HG02678 (cell line): Measurements from ENCODE around the gene PZP.
"Not testable (repeated sequence)": the region's sequence is repeated elsewhere in the genome, so short reads cannot be mapped to it uniquely, and the experiment has no call there.

ENCODE experiments used
- ATAC-seq: cut with Tn5 transposase; IDR thresholded peaks from one replicate; pipeline ENCODE4 v1.9.1; 2021; ENCODE audit warnings: mild to moderate bottlenecking, moderate library complexity; ENCODE audit not compliant: unreplicated experiment

The PZP gene

DNA sequence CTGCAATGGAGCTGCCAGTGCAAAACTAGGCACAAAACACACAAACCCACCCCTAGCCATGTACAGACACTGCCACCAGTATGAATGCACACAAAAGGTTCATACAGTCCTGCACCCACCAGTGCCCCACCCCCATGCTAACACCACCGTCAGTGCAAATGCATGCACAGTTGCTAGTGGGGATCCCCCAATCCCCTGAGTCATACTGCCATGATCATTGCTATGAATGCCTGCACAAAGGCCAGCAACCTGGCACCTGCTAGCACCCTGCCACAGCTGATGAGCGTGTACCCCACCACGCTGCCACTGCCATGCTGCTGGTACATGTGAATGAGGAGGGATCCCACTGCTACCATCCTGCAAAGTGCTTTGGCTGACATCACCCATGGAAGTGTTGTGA, 23.9 kb downstream of the PZP start:
- no peak for ATAC-seq

DNA sequence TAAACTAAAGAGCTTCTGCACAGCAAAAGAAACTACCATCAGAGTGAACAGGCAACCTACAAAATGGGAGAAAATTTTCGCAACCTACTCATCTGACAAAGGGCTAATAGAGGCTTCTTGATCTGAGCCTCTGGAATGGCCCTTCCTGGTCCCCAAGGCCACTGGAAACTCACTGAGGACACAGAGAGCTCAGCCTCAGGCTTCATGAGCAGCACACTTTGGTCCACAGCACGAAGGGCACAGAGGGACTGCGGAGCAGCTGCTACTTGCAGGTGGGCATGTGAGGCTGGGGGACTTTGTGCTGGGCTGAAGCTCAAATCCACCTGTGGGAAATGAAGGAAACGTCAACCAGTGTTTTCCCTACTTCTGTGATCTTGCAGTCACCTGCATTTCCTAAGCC, 27.4 kb downstream of the PZP start:
- ATAC-seq: no peak

DNA sequence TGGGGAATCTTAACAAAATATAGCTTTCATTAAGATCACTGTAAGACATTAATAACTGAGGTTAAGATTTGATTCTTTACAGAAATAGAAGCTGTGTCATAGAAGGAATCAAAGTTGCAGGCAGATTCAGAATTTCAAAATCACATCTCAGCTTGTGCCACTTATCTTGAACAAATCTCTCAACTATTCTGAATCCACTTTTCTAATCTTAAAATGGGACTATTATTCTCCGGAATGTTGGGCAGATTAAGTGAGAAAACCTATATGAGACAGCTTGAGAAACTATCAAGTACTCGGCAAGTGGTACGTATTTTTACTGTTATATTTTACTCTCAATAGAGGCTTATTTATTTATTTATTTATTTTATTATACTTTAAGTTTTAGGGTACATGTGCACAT, 28.4 kb downstream of the PZP start:
- no peak for ATAC-seq

DNA sequence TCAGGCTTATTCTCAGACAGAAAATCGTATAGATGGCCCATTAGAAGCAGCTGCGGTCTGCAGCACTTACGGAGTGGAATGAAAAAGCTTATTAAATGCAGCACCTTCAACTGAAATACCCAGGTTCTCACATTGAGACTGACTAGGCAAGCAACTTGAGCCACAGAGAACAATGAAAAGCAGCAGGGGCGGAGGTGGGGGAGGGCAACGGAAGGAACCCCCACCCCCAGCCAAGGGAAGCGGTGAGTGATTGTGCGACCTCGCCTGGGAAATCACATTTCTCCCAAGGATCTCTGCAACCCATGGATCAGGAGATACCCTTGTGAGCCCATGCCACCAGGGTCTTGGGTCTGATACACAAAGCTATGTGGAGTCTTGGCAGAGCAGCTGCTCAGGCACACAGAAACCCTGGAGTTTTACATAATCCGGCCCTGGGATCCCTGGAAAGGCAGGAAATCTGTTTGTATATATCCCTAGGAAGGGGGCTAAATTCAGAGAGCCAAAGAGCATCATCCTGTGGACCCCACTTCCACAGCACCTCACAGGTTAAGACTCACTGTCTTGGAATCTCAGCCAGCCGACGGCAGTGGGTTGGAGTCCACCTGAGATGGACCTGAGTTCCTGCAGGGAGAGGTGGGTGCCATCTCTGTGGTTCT, 38.1 kb downstream of the PZP start:
- ATAC-seq: no peak

DNA sequence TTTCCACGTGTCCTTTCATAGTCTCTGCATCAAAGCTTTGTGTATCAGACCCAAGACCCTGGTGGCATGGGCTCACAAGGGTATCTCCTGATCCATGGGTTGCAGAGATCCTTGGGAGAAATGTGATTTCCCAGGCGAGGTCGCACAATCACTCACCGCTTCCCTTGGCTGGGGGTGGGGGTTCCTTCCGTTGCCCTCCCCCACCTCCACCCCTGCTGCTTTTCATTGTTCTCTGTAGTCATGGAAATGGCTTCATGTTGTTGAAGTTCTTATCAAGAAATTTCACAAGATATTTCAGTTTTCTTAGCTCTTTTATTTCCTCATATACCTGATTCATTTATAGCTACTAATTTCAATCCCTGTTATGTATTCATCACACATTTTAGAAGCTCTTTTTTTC, 40.9 kb downstream of the PZP start:
- not testable (repeated sequence) for ATAC-seq

DNA sequence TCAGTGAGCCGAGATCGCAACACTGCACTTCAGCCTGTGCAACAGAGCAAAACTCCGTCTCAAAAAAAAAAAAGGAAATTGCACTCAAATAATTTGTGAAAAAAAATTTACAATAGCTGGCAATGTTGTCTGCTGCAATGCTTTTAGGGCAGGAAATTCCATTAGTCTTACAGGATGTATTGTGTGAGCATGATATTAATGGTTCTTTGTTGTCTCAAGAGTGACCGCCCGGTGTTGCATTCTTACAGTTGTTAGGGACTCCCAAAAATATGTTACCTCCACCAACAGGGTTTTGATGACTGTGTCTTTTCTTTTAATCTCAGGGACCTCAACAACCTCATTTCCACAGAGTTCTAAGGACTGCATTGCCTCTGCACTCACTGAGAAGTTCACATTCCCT, 44.8 kb downstream of the PZP start:
- ATAC-seq: no peak

DNA sequence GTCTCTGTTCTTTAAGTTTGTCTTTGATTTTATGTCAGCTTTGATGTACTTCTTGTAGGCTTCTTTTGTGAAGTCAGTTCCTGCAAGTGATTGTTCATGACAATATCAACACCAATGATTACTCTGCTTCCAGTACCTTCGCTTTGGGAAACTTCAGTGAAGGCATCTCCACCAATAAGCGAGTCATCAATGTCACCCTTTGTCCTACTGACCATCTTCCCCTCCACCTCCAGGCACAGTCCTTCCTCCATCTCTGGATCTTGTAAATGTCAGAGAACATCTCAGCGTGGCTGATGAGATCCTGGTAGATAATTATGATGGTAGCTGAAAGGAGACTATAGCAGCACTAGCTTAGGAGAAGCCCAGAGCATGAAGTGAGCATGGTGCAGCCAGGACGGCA, 52.1 kb downstream of the PZP start:
- no peak for ATAC-seq

DNA sequence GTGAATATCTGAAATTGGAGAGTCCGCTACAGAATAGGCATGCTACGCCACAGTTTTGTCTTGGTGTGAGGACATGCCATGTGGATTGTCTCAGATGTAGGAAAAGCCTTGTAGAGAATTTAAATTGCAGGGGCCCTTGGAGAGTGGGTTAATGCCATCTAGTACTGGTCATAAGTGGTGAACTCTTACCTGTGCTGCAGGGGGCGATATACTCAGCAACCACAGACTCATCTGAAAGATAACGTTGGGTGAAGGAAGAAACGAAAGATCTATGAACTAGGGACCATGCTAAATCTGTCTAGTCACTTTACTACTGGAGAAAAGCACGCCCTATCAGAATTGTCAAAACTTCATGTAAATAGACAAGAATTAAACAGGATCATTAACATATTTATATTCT, 58.8 kb downstream of the PZP start:
- no peak for ATAC-seq

DNA sequence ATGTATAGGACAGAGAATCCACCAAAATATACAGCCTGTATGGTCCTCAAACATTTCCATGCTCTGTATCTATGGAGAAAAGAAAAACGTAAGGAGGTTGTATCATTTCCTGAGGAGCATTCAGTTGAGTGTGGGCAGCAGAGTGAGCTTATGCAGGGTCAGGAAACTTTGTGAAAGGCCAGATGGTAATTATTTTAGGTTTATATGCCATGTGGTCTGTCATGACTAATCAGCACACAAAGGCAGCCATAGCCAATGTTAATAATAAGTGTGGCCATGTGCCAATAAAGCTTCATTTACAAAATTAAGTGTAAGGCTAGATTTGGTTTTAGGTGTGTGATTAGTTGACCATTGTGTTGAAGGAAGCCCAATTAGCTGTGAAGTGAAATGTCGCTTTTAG, 59.3 kb downstream of the PZP start:
- no peak for ATAC-seq

DNA sequence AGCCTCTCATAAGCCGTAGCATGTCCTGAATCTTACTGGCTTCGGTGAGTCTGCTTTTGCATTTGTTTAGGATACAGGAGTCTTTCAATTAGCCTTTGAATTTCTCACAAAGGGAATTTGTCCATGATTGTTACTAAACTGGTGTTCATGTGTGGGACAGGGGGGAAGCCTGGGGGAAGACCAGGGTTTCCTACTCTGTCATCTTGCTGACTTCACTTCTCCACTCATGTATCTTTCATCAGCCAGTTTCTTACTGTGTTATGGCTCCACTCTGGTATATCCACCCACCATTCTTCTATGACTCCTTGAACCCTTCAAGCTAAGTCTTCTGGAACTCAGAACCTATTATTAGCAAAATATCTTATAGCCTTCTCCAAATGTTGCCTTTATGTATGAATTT, 60.7 kb downstream of the PZP start:
- ATAC-seq: no peak

DNA sequence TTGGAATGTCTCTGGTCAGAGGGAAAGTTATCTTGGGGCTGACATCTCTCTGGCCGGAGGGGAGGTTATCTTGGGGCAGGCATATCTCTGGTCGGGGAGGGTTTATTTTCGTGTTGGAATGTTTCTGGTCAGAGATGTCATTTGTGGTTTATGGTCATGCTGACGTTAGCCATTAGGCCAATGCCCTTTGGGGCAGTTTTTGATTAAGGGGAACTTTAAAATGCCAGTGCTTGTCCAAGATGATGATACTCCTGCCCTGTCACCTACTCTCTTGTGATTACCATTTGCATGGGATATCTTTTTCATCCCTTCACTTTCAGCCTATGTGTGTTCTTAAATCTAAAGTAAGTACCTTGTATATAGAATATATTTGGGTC, 63.5 kb downstream of the PZP start:
- no peak for ATAC-seq

DNA sequence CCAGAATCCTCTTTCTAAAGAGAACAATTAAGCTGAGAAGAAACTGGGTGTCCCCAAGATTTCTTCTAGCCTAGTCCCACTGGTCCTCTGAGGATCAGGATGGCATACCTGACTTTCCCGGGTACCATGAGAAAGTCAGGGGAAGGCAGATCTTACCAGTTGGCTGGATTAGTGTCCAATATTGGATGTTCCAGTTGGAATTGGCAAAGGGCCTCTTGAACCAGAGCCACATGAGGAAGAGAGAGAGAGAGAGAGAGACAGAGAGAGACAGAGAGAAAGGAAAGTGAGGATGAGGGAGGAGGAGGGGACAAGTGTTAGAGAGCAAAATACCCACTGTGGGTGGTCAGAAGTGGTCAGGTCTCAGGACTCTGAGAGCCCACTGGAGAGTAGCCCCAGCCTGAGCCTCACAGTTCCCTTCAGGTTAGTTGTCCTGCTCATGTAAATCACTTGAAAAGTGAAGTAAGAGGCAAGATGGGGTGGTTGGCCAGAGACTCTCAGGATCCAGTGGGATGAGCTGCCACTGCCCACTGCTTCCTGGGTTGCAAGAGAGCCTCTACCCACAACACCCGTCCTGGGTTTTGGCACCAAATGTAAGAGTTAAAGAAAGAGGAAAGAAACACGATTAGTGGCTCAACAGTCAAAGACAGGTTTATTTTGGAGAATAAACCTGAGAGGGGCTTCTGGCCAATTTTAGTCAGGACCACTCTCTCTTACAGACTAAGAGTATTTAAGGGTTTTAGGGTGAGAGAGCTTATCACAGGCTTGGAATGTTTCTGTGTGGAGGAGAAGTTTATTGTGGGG, 64.1 kb downstream of the PZP start:
- ATAC-seq: no peak

DNA sequence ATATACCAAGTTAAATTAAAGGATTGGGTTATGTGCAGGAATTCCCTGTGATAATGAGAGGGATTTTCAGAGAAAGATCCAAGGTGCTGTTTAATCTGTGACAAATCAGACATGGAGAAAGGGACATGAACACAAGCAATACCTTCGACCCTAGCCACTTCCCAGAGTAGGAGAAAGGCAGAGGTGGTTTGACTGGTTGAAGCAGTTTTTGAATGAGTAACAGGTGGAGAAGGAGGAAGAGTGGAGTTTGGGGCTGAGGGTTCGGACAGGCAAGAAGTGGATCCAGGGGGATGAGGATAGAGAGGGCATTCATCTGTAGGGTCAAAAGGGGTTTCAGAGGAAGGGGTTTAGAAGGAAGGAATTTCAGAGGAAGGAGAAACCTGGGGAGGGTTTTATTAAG, 65.1 kb downstream of the PZP start:
- no peak for ATAC-seq

DNA sequence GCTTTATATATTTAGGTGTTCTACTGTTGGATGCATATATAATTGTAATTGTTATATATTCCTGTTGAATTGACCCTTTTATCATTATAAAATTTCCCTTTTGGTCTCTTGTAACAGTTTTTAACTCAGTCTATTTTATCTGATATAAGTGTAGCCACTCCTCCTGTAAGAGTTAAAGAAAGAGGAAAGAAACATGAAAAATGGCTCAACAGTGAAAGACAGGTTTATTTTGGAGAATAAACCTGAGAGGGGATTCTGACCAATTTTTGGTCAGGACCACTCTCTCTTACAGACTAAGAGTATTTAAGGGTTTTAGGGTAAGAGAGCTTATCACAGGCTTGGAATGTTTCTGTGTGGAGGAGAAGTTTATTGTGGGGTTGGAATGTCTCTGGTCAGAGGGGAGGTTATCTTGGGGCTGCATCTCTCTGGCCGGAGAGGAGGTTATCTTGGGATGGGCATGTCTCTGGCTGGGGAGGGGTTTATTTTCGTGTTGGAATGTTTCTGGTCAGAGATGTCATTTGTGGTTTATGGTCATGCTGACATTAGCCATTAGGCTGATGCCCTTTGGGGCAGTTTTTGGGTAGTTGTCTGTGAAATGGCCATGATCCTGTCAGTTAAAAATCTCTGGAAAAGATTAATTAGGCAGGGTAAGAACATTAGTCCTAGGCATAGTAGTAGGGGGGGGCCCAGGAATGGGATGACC, 68.5 kb downstream of the PZP start:
- not testable (repeated sequence) for ATAC-seq

DNA sequence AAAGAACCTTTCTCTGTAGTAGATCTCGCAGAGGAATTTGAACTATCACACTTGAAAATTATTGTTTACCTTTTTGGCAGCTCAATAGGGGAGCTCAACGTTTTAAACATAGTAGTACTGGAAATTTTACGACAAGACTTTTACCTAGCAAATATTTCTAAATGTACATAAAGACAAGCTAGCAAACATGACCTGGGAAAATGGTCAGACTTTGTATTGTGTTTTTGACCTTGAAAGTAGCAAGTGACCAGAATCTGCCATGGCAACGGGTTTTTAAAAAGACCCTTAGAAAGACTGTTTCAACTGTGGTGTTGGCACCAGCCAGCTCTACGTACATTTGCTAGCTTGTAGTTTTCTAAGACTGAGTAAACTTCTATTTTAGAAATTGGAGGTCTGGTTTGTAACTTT, 72.3 kb downstream of the PZP start:
- ATAC-seq: no peak

DNA sequence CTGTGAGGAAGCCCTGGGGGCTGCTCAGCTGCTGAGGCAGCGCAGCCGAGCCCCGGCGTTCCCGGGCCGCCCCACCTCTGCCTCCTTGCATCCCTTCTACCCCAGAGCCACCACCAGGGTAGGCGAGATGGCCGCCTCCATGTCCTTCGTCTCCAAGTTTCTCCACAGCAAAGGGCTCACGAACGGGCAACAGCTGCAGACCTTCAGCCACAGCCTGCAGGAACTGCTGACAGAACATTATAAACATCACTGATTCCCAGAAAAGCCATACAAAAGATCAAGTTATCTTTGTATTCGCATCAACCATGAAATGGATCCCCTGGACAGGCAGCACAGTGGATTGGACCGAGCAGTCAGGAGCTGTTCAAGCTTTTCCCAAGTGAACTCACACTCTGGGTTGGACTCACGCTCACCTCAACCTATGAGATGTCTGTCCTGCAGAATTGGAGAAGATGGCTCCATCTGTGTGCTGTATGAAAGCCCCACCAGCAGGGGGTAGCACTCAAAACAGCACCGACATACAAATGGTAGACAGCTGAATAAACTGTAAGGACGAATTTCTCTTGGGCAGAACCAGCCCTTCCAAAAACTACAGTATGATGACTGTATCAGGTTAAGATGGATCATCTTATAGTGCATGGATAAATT, 73.1 kb downstream of the PZP start:
- no peak for ATAC-seq

DNA sequence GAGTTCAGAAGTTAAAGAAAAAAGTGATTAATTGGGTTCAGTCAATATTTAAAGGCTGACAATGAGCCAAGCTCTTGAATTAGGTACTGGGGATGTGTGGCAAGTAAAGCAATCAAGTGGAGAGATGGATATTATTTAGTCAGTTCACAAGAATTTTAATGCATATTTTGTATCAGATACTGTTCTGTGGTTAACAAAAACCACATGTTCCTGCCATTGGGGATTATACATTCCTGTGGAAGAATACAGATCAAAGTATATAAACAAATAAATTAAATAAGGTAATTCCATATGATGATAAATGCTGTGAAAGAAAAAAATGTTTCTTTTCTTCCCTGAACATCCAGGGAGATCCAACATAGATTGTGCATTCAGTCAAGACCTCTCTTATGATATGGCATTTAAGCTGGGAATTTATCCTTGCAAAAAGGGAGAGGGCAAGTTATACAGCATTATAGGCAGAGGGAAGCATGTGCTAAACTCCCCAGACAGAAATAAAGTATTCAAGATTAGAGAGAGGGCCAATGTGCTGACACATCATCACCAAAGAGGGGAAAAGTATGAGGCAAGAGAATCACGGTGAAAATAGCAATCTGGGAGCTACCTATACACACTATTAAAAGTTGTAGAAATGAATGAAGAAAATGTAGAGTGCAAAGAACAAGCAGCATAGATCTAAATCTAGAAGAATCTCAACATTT, 74.8 kb downstream of the PZP start:
- ATAC-seq: no peak

DNA sequence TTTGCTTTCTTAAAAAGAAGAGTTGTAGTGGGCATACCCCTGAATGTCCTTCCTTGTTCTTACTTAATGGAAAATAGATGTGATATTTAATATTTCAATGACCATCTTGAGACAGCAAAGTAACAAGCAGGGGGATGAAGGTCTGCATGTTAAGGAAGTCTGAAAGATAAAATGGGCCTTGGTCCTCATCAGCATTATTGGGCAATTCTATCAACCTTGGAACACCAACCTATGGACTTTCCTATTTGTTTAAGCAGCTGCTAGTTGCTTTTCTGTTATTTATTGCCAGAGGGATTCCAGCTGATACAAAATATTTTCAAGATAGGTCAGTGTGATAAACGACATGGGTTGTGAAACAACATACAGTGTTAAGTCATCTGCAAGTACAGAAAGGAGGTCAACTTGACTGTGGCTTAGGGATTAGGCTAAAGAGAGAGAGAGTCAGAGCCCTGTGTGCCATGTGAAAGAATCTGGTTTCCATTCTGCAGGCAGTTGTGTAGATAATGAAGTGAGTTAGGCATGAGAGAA, 76.1 kb downstream of the PZP start:
- no peak for ATAC-seq

DNA sequence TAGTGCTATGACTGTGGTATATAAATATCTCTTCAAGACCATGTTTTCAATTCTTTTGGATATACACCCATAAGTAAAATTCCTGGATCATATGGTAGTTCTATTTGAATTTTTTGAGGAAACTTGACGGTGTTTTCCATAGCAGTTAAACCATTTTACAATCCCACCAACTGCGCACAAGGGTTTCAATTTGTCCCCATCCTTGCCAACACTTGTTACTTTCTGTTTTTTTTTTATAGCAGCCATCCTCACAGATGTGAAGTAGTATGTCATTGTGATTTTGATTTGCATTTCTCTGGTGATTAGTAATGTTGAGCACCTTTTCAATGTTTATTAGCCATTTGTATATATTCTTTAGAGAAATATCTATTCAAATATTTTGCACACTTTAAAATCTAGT, 78.0 kb downstream of the PZP start:
- no peak for ATAC-seq

DNA sequence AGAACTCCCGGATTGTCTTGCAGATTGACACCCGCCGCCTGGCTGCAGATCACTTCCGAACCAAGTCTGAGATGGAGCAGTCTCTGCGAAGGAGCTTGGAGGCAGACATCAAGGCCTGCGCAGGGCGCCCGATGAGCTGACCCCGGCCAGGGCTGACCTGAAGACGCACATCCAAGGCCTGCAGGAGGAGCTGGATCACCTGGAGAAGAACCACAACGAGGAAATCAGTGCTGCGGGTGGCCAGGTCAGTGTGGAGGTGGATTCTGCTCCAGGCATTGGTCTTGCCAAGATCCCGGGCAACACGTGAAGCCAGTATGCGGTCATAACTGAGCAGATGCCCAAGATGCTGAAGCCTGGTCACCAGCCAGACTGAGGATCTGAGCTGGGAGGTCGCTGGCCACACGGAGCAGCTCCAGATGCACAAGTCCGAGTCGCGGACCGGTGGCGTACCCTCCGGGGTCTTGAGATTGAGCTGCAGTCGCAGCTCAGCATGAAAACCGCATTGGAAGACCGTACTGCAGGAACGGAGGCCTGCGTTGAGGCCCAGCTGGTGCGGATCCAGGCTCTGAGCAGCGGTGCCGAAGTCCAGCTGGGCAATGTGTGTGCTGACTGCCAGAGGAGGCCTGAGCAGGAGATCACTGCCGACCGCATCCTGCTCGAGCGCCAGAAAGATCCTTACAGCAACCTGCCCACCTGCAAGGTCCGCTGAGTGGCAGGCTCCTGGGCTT, 80.1 kb downstream of the PZP start:
- ATAC-seq: no peak
